ENCODE data around the gene LLCFC1.

- no peak for TF ChIP-seq CTCF (IDR thresholded peaks at IDR 0.05; ENCODE audit: control extremely low read depth in 1 of 3, insufficient read depth in 1 of 3, low read depth in 1 of 3, low read length in 3 of 3)
- TF ChIP-seq EGR1 (IDR thresholded peaks at IDR 0.05; ENCODE audit: borderline replicate concordance, low read depth, low read length) = no peak
- TF ChIP-seq POLR2A (IDR thresholded peaks at IDR 0.05; ENCODE audit: control extremely low read depth in 1 of 2, low read depth in 2 of 2, low read length in 2 of 2) = no peak
- no peak for TF ChIP-seq POLR2AphosphoS5 (IDR thresholded peaks at IDR 0.05; ENCODE audit: low read depth, low read length)
- no peak for TF ChIP-seq KDM5A (IDR thresholded peaks at IDR 0.05; ENCODE audit: low read length)
- no peak for TF ChIP-seq NRF1 (IDR thresholded peaks at IDR 0.05; ENCODE audit: low read depth, low read length)
Measured at GRCh38 chr7:142941541-142941940, 2.3 kb downstream of the LLCFC1 start.
